GM12891 (cell line): ENCODE results near the gene TRPV4.

Source experiments
- POLR2A ChIP-seq: IDR thresholded peaks from 2 replicates; pipeline ENCODE4 v1.6.1; 2011; ENCODE audit warnings: low read depth, low read length, control low read depth
- POLR2AphosphoS5 ChIP-seq: IDR thresholded peaks from 2 replicates; pipeline ENCODE4 v1.6.1; 2011; ENCODE audit warnings: low read depth, low read length, control low read depth
- POU2F2 ChIP-seq: IDR thresholded peaks from 2 replicates; pipeline ENCODE4 v1.6.1; 2011; ENCODE audit warnings: low read depth, mild to moderate bottlenecking, control low read depth, low read length, moderate library complexity
- SPI1 ChIP-seq: IDR thresholded peaks from 2 replicates; pipeline ENCODE4 v1.6.1; 2011; ENCODE audit warnings: low read depth, low read length, control low read depth

DNA sequence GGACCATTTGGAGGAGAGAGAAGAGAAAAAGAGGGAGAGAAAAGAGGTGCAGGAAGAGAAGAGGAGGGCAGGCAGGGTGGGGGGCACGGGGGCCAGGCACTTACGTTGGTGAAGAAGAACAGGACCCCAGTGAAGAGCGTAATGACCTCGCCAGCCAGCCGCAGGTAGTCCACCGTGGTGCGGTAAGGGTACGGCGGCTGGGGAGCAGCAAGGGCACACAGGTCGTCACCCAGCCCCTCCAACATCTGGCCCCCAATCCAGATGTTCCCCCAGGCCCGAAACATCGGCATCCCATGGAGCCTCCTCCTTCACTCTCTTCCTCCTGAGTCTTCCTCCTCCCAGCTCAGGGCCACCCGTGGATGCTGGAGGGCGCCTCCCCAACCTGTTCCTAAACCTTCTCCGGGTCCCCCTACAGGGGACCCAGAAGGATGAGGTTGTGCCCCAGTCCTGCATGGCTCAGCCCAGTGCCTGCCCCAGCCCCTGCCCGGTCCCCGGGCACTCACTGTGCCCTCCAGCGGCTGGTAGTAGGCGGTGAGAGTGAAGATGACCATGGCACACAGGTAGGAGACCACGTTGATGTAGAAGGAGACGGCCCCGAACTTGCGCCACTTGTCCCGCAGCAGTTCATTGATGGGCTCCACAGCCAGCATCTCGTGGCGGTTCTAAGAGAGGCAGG, 39.2 kb downstream of the TRPV4 start:
- TF ChIP-seq POLR2A (no peak), POLR2AphosphoS5 (no peak), SPI1 (no peak), POU2F2 (no peak)
